ENCODE measurements around the gene MARCHF2.

GRCh38 chr19:8457209-8457608, 44.1 kb downstream of the MARCHF2 start:
- TF ChIP-seq CTCF (IDR thresholded peaks at IDR 0.05; ENCODE audit: insufficient read depth, low read length, poor library complexity, severe bottlenecking) = no peak
- no peak for TF ChIP-seq EZH2phosphoT487 (conservative IDR thresholded peaks at IDR 0.05; ENCODE audit: low read length)
